OCI-LY7 (cell line): ENCODE results near the gene CABP2.

Experiments
- EZH2phosphoT487 ChIP-seq: fragments of 200-600 bp; sonication (generic); IDR thresholded peaks from 2 replicates; pipeline ENCODE4 v1.6.1; 2018; ENCODE audit warnings: low read depth, borderline replicate concordance, mild to moderate bottlenecking, mixed run types, antibody characterized with exemption, low read length, moderate library complexity, mixed read lengths
- TF ChIP-seq, protein P1 (sequence below): fragments of 200-600 bp; sonication (generic); conservative IDR thresholded peaks from 2 replicates; pipeline ENCODE4 v1.5.1; 2014; ENCODE audit warnings: mild to moderate bottlenecking, antibody characterized with exemption, low read length, moderate library complexity, mixed read lengths

DNA sequence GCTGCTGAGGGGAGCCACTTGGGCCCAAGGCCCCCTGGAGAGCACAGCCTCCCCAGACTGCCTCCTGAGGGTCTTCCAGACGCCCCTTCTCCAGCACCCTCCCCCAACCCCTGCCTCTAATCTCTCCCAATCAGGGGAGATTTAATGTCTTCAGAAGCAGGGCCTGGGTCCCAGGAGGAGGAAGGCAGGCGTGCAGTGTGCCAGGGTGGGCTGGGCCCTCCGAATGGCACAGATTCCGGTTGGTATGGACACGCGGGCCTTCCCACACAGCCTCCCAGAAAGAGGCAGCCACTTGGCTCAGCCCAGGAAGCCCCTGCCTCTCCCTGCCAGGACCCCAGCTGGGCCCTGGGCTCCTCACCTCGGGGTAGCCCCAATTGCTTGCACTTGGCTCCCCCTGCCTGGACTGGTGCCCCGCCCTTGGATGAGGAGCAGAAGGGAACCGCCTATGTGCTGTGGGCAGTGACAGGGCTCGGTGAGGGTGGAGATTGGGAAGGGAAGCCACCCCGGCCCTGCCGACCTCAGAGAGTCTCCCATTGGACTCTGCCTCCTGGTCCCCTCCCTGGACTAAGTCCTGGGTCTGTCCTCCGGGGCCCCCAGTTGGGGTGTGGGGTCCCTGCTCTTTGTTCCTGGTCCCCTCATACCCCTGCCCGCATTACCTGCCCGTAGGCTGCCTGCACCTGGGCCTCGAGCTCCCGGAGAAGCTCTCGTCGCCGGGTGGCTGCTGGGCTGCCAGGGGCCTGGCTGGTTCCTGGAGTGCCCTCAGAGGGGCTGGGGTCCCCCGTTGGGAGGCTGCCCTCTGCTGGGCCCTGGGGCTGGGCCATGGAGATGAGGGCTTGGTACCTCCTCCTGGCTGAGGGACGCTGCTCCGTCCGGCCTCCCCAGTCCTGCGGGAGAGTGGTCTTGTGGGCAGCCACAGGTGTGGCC, 572 bp upstream of the CABP2 start:
- TF ChIP-seq, protein P1, sequence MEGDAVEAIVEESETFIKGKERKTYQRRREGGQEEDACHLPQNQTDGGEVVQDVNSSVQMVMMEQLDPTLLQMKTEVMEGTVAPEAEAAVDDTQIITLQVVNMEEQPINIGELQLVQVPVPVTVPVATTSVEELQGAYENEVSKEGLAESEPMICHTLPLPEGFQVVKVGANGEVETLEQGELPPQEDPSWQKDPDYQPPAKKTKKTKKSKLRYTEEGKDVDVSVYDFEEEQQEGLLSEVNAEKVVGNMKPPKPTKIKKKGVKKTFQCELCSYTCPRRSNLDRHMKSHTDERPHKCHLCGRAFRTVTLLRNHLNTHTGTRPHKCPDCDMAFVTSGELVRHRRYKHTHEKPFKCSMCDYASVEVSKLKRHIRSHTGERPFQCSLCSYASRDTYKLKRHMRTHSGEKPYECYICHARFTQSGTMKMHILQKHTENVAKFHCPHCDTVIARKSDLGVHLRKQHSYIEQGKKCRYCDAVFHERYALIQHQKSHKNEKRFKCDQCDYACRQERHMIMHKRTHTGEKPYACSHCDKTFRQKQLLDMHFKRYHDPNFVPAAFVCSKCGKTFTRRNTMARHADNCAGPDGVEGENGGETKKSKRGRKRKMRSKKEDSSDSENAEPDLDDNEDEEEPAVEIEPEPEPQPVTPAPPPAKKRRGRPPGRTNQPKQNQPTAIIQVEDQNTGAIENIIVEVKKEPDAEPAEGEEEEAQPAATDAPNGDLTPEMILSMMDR = no peak
- no peak for TF ChIP-seq EZH2phosphoT487
